NCI-H774 (cell line): Measurements from ENCODE around the gene APLF.
"Not testable (repeated sequence)": the region's sequence is repeated elsewhere in the genome, so short reads cannot be mapped to it uniquely, and the experiment has no call there.

Experiments used
- DNase-seq: peaks from one replicate; lab custom pipeline; 2025; lab: John Stamatoyannopoulos, UW

Gene APLF

DNA sequence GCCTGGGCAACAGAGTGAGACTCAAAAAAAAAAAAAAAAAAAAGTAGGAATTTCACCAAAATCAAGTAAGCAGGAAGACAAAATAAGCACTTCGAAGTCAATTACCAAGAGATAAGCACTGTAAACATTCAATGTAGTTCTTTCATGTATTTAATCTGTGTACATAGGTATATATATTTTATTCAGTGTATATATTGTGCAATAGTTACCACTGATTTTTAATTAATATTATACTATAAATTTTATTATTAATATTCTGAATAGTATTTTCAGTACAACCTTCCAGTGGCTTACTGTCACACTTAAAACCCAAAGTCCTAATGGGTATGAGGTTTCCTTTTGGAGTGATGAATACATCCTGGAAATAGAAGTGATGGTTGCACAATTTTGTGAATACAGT is 9.1 kb downstream of the APLF start:
- no peak for DNase-seq

DNA sequence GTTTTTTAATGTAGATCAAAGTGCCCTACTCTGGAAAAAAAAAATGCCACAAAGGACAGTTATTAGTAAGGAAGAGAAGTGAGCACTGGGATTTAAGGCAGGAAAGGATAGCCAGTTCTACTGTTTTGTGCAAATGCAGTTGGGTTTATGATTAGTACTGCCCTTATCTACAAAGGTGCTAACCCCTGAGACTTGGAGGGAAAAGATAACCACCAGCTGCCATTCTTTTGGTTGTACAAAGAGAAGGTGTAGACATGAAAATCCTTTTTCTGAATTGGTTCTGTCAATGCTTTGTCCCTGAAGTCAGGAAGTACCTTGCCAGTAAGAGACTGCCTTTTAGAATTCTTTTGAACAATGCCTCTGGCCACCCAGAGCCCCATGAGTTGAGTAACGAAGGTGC is 11.3 kb downstream of the APLF start:
- DNase-seq, result no peak

DNA sequence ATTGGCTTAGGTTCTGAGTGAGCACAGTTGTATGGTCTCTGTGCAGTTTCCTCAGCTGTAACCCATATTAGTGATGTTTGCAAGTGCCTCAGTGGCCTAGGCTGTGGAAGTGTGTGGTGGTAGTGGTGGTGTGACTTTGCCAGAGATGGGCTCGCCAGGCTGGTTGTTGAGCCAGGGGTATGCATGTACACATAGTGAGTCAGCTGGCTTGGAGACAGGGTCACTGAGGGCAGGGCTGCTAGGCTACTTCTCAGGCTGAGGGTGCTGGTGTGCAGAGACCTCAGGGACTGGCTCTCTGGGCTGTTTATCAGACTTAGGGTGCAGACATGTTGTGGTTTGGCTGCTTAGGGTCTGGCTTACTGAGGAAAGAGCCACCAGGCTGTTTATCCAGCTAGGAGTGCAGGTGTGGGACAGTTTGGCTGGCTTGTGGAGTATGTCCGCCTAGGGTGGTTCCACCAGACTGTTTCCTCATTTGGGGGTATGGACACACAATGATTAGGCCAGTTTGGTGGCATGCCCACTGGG is 15.0 kb downstream of the APLF start:
- DNase-seq, result no peak

DNA sequence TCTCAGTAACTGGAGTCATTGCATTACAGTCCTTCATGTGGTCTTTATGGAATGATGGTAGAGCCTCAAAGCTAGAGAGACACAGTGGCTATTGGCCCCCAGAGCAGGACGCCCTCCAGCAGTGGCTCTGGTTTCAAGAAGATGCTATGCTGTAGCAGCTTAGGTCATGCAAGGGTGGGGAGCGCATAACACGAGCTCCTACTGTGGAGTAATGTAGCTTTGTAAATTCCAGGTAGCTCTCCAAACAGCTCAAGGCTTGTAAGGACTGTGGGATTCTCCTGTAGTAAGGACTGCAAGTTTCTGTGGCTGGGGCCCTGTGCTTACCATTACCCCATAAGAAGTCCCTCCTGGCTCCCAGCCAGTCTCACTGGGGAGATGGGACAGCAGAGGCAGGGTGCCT is 15.6 kb downstream of the APLF start:
- DNase-seq, result no peak

DNA sequence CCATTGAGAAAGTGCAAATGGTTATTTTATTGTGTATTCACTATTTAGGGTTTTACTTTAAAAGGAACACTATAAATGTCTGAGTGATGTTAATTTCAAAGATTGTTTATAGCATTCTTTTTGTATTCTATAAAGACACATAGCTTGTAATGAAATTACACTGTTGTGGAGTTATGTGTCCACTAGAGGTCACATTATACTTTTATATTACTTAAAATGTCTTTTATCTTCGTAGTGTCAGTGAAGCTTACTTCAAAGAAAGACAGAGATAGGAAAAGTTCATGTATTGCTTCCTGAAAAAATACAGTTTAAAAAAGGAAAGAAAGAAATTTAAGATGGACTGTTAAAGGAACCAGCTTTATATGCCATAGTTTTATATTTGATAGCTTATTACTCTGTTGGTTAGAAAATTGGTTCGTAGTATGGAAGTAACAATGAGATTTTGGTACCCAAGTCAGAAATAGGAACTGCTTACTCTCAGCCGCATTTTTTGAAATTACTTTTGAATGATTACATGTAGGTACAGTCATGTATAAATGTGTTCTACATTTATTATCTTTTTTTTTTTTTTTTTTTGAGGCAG is 20.5 kb downstream of the APLF start:
- peak; percentile 19 for DNase-seq

DNA sequence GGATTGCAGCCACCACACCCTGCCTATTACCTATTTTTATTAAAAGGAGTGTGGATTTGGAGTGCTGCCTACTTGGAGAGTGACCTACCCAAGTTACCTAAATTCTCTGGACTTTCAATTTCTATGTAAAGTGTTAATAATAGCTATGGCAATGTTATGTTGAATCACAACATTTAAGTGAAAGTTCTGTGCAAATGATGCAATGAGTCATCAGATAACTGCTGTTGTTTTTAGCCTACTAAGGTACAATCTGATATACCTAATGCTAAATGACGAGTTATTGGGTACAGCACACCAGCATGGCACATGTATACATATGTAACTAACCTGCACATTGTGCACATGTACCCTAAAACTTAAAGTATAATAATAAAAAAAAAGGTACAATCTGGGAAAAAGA is 21.2 kb downstream of the APLF start:
- not testable (repeated sequence) for DNase-seq

DNA sequence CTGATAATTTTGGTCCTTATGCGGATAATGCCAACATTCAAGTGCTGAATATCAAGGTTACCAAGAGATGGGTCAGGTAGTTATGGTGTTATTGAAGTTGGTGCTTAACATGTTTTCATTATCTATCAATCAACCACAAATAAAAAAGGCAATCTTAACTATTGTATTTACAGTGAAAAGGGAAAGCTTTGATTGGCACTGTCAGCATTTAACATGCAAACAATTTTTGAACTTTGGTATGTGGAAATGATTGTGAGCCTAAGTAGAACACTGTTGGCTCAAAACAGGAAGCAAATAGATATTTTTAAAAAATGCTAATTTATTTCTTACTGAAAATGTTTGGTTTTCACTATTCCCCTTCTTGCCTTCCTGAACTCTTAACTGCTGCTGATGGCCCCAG is 21.9 kb downstream of the APLF start:
- DNase-seq, result no peak

DNA sequence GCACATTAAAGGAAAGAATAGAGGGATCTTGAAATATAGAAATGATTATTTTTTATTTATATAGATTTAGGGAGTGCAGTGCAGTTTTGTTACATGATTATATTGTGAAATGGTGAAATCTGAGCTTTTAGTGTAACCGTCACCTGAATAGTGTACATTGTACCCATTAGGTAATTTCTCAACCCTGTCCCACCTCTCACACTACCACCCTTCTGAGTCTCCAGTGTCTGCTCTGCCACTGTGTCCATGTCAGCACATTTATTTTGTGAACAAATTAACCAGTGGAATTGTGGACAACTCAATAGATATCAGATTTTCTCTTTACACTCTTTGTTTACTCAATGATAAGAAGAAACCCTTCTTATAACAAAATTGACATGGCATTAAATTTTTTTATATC is 24.2 kb downstream of the APLF start:
- DNase-seq, result no peak

DNA sequence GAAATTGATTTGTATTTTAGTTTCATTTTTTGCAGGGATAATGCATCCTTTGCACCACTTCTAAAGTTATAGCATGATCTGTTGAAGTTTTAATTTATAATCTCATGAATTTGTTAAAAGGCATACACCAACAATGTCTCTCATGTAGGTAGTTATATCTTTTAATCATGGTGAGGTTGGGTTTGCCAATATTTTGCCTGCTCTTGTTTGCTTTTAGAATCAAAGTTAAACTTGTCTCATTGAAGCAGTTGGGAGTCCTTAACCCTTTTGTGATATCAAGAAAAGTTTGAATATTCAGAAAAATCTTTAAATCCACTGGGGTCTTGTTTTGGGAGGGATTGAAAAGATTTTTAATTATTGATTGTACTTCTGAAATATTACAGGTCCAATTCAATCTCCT is 31.7 kb downstream of the APLF start:
- no peak for DNase-seq

DNA sequence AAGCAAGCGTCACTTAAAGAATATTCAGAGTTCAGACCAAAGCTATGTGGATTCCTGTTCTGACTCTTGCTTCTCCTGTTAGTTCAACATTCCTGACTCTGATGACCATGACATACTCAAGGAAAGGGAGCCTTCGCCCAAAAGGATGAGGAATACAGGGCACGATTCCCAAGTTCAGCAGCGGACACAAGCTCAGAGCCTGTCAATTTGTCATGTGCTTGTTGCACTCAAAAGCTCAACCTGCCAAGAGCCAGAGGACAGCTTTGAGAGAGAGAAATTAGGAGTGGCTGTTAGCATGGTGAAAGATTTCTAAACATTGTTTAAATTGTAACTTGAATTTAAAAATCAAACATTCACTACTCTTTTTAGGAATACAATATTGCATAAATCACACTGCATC is 33.3 kb downstream of the APLF start:
- DNase-seq, result no peak

DNA sequence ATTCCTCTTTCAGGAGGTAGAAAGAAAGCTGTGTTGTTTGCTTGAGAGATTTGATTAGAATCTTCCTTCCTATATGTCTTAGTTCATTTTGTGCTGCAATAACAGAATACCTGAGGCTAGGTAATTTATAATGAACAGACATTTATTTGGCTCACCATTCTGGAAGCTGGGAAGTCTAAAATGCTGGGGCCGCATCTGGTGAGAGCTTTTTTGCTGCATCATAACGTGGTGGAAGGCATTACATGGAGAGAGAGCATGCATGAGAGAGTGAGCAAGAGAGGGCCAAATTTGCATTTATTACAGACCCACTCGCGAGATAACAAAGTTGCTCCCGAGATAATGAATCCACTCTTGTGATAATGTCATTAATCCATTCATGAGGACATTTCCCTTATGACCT is 34.4 kb downstream of the APLF start:
- no peak for DNase-seq

DNA sequence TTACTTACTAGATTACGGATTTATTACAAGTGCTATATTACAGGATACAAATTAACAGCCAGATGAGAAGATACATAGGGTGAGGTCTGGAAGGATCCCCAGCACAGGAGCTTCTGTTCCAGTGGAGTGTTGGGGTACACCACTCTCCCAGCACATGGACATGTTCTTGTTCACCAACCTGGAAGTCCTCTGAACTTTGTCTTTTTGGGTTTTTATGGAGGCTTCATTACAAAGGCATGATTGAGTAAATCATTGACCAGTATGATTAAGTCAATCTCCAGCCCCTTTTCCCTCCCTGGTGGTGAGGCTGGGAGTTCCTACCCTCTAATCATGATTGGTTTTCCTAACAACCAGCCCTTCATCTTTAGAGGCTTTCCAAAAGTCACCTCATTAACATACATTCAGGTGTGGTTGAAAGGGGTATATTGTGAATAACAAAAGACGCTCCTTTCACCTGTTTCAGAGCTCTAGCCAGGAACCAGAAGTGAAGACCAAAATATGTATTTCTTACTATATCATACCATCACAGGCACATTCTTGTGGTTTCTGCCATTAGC is 38.3 kb downstream of the APLF start:
- no peak for DNase-seq

DNA sequence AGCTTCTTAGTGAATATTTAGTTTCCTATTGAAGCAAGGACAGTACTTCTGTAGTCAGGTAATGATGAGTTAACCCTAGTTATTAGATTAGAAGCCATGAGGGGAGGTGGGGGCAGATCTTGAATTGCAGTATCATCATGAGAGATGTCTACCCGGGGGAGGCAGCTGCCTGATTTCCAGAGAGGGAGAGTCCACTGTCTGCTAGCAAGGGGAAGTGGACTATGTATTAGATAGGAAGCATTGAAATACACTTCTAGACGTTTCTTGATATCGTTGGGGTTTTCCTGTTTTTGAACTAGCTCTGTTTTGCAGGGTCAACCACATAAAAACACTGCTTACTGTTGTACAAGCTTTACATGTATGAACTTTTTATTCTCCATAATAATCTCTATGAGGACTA is 38.8 kb downstream of the APLF start:
- no peak for DNase-seq

DNA sequence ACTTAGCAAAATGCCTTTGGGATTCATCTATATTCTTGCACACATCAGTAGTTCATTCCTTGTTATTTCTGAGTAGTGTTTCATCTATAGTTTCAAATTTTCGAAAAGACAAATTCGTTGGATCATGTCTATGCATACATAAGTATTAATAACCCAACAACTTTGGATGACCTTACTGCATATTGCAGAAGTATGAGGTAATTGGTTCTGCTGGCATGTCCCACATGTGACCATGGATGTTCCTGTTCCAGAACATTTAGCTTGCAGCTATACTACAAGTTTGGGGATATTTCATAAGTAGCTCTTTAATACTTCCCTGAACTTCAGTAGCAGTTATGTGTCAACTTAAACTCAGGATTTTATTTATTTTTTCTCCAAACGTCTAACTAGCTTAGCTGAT is 44.9 kb downstream of the APLF start:
- DNase-seq, result no peak

DNA sequence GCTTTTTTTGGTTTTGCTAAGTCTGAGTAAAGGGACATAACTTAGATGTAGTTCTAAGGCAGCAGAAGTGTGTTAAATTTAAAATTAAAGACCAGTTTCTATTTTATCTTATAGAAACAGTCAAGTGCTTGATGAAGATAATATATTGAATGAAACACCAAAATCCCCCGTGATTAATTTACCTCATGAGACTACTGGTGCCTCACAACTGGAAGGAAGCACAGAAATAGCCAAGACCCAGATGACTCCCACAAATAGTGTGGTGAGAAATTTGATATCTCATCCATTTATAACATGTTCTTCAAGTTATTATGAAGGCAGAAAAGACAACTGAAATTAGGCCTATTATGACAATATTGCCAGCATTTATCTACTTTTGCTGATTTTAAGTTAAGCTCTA is 45.6 kb downstream of the APLF start:
- DNase-seq, result no peak

DNA sequence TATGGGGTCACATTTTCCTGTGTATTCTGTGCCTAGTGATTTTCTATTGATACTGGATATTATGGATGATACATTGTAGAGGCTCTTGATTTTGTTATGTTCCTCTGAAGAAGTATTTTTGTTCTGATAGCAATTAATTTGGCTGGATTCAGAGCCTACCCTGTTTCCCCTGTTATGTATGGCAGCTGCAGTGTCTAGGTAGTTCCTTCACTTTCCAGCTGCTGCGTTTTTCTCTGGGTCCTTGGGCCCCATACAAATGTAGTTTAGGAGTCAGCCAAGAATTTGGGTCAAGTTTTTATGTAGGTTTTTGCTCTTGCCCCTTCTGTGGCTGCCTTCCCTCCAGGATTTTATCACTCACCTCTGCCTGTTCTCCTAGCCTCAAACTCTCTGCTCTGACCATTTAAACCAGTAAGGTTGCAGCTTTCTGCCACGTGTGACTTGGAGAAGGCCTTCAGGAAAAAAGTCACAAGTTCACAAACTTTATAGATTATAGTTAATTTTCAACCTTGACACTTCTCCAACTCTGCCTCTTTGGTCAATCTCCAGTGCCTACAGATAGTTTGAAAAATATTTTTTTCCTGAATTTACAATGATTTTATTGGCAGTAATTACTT is 47.0 kb downstream of the APLF start:
- DNase-seq, result no peak

DNA sequence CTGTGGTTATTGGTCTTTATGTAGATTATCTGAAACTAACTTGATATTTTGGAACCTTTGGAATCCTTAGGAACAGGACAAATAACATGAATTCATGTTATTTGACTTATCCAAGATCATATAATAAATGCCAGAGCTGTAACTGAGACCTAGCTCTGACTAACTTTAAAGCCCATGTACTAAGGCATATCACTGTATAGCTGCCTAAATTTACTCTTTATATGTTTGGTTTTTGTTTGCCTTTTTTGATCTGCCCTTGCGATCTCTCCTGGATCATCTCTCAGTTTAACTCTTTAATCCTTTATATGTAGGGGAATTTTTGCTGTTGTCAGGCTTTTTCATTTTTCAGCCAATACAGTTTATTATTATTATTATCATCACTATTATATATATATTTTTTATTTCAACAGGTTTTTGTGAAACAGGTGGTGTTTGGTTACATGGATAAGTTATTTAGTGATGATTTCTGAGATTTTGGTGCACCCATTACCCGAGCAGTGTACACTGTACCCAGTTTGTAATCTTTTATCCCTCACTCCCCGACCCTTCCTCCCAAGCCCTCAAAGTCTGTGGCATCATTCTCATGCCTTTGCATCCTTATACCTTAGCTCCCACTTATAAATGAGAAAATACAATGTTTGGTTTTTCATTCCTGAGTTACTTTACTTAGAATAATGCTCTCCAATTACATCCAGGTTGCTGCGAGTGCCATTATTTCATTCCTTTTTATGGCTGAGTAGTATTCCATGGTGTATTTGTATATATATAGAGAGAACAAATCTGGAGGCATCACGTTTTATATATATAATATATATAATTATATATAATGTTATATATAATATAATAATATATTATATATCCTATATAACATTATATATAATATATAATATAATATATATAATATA is 48.9 kb downstream of the APLF start:
- no peak for DNase-seq

DNA sequence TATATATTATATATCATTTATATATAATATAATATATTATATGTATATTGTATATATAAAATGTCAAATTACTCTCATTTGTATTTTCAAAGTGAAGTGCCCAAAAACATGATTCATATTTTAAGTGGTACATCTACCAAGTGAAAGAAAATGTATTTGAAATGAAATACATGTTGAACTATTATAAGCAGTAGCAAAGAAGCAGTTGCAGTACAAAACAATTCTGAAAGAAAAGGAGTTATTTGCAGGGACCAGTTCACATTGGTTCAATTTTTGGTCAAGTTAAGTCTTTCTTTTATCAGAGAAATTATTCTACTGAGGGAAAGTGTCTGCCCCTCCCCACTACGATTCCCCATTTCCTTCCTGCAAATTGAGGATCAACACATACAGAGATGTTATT is 51.9 kb downstream of the APLF start:
- no peak for DNase-seq

DNA sequence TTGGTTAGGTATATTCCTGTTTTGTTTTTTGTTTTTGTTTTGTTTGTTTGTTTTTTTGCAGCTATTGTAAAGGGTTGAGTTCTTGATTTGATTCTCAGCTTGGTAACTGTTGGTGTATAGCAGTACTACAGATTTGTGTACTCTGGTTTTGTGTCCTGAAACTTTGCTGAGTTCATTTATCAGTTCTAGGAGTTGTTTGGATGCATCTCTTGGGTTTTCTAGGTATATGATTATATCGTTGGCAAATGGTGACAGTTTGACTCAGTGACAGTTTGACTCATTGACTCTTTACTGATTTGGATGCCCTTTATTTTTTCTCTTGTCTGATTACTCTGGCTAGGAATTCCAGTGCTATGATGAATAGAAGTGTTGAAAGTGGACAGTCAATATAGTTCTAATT is 53.7 kb downstream of the APLF start:
- DNase-seq, result no peak

DNA sequence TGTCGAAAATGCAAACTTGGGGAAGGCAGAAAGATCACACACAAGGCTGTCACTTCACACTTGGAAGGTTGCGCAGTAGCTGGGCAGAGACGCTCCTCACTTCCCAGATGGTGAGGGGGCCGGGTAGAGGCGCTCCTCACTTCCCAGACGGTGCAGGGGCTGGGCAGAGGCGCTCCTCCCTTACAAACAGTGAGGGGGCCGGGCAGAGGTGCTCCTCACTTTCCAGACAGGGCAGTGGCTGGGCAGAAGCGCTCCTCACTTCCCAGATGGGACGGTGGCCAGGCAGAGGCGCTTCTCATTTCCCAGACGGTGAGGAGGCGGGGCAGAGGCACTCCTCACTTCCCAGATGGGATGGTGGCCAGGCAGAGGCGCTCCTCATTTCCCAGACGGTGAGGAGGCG is 59.6 kb downstream of the APLF start:
- not testable (repeated sequence) for DNase-seq

DNA sequence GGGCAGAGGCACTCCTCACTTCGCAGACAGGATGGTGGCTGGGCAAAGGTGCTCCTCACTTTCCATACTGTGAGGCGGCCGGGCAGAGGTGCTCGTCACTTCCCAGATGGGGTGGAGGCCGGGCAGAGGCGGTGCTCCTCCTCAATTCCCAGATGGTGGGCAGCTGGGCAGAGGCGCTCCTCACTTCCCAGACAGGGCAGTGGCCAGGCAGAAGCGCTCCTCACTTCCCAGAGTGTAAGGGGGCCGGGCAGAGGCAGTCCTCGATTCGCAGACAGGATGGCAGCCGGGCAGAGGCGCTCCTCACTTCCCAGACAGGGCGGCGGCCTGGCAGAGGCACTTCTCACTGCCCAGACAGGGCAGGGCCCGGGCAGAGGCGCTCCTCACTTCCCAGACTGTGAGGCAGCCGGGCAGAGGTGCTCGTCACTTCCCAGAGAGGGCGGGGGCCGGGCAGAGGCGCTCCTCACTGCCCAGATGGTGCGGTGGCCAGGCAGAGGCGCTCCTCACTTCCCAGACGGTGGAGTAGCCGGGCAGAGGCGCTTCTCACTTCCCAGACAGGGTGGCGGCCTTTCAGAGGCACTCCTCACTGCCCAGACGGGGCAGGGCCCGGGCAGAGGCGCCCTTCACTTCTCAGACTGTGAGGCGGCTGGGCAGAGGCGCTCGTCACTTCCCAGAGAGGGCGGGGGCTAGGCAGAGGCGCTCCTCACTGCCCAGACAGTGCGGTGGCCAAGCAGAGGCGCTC is 60.1 kb downstream of the APLF start:
- DNase-seq, result not testable (repeated sequence)

DNA sequence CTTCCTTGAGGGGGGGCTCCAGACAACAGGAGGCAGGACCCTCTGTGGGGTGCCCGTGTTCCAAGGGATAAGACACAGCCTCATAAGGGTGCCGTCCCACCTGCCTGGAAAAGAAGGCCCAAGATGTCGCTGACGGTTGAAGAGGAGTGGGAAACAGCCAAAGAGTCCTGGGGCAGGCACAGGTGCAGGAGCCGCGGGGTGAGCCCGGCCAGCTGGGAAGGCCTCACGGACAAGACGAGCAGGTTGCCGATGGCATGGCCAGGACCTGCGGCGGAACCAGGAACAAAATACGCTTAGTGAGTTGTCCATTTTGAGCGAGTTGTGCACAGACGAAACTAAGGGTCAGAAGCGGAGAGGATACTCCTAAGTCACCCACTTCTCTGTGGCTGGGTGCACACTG is 61.8 kb downstream of the APLF start:
- DNase-seq, result not testable (repeated sequence)
